Lung microvascular endothelial cell (primary cell): ENCODE results near the gene CAMK2N1. TPM values are rescaled to one million over a fixed set of nuclear protein-coding genes. Genes with fewer than 3 reads are reported as not detected.

Source experiments
- DNase-seq, 2 donors: peaks; one replicate each; pipeline versions ENCODE4 v3.0.0 to v3.0.0-alpha.2; 2010; ENCODE audit warnings: low read depth in 2 of 2
- total RNA-seq: library from RNA; depleted of rRNA; stranded (reverse); fragments of >200 nt; gene quantifications from 2 replicates; pipeline ENCODE4 v1.2.1, GENCODE V29; 2014

Gene CAMK2N1
- total RNA-seq, 1 donor from 2014 or later, result 0.40 TPM

DNA sequence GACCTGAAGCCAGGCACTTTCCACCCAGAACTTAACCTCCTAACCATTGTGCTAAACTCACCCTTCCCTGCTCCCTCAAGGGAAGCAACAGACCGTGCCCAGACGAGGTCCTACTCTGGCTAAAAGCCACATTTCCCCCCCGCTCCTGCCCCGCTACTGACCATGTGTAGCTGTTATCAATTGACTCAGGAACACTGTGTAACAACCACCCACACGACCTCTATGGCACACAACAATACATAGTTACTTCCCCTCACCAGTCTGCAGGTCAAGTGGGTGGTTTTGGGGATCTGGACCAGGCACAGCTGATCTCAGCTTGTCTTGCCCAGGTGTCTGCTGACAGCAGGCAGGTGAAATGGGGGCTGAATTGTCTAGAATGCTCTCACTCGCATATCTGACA lies 40.1 kb downstream of the CAMK2N1 start:
- DNase-seq, result no peak

DNA sequence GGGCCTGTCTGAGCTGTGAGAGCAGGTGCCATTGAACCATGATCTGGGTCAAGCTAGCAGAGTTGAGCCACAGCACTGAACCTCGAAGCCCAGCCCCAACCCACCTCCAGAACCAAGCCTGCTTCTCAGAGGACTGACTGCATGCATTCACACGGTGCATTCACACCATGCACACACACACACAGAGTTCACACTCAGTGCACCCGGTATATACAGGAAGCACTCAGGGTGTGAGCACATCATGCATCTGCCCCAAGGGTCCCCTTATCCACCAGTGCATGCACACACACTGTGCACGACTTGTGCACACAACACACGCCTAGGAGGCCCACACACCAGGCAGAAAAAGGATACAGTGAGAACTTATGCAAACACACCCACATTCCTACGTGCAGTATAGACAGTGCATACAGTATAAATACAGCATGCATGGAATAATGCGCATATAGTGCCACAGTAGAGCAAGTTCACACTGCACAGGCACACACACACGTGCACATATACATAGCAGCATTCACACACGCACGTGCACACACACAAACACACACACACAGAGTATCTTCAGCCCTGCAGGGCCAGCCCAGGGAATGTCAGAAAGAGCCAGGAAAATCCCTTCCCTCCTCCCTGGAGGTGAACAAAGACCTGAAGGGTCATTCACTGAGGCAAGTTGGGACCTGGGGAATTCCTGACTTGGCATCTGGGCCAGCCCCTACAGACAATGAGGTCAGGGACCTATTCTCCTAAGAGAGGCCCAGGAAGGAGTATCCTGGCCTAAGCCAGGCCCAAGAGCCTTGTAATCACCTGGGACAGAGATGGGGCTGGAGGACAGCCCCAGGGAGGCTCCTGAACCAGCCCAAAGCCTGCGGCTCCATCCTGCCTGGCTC lies 42.1 kb downstream of the CAMK2N1 start:
- DNase-seq, result no peak

DNA sequence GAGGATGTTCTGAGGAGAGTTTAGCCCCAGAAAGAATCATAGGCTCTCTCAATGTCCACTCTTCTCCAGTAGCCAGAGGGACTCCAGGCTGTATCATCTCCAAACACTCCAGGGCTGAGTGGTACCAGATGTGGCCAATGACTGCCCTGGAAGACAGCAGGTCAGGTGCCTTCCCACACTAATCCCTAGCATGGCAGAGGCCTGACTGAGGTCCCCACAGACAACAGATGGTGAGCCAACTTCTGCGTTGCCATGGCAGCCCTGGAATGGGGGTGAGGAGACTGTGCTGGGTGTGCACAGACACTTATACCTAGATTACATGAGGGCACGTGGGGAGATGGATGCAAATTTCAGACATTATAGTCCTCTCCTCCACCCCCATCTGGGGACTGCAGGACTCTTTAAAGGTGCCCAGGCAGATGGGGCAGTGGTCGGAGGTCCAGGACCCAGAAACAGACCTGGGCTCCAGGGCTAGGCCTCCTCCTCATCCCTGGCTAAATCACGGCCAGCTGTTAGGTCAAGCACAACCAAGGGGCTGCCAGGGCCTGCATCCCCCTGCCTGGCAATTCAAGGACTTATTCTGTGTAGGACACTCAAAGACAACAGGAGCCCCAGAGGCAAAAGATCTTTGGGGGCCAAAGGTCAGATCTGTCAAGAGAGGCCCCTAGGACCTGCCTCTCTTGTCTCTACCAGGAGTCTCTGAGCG lies 42.9 kb downstream of the CAMK2N1 start:
- no peak for DNase-seq

DNA sequence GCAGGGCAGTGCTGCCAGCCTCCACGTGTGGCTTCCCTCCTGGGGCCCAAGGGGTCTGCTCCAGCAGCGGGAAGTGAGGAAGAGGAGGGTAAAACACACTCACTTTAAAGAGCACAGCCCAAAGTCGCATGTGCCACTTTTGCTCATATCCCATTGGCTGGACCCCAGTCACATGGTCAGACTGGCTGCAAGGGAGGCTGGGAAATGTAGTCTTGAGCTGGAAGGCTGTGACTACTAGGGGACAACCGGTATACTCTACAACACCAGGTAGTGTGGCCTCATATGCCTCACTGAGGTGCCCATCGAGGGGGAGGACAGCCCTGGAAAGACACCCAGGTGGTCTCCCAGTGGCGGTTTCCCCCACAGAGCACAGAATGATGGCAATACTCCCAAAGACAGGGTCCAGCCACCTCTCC lies 45.2 kb downstream of the CAMK2N1 start:
- peak; percentile 49 to 68 for DNase-seq

DNA sequence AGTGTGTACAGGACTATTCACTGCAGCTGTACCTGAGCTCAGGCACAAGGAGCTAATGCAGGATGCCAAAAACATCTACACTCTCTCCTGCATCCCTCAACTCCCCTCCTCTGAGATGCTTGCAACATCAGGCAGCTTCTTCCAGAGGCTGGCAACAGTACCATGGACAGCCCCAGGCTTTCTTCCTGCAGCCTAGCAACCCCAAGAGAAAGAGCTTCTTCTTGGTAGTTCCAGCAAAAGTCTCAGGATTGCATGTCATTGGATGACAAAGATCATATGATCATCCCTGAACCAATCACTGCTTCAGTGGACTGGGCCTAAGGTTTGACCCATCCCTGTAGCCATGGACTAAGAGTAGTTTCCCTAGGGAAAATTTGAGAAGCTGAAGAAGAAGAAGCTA lies 46.7 kb downstream of the CAMK2N1 start:
- DNase-seq, result peak in 1 of 2 donors; percentile 29

DNA sequence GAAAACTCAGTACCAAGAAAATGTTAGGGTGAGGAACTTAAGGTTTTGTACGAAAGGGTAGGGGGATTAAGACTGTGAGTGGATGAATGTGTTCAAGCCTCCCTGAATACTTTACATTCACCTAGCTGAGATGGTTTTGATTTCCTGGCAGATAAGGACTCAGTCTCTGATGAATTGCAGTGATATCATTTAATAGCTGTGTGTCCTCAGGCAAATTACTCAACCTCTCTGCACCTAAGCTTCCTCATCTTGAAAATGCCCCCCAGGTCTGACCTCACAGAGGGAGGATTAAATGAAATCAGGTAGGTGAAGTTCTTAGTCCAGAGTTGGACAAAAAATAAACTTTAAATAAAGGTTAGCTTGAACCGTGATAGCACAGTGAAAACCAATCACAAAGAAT lies 48.4 kb downstream of the CAMK2N1 start:
- no peak for DNase-seq

DNA sequence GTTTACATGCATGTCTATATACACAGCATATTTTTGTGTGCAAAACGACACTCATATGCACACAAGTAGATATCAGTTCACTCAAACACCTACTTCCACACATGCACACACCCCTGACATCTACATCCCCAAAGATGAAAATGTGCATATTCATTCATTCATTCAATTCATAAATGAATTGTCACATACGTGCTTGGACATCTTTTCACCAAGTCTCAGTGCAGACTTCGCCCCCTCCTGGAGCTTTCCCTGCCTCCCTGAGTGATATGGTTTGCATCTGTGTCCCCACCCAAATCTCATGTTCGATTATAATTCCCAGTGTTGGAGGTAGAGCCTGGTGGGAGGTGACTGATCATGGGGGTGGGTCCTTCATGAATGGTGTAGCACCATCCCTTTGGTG lies 53.1 kb downstream of the CAMK2N1 start:
- no peak for DNase-seq

Other genes with a start within 250 kb of the CAMK2N1 start
- not detected in 2 replicates for gene VWA5B1, start 195.3 kb downstream of the CAMK2N1 start, total RNA-seq
- gene MUL1, start 21.9 kb upstream of the CAMK2N1 start, total RNA-seq, result 20.3 and 30.2 TPM in 2 replicates
- gene FAM43B, start 66.4 kb upstream of the CAMK2N1 start, total RNA-seq, result not detected in 2 replicates
- 0.65 and 1.6 TPM in 2 replicates for gene CDA, start 102.9 kb upstream of the CAMK2N1 start, total RNA-seq
- gene PINK1, start 147.2 kb upstream of the CAMK2N1 start, total RNA-seq, result 50.8 and 93.7 TPM in 2 replicates
- gene DDOST, start 175.2 kb upstream of the CAMK2N1 start, total RNA-seq, result 228 and 257 TPM in 2 replicates
- 17.3 and 19.6 TPM in 2 replicates for gene KIF17, start 231.8 kb upstream of the CAMK2N1 start, total RNA-seq
- gene SH2D5, start 246.5 kb upstream of the CAMK2N1 start, total RNA-seq, result 0.20 and 0.44 TPM in 2 replicates